Upper lobe of right lung (tissue), 1 donor: ENCODE results near the gene ZNF407. TPM values are rescaled to one million over a fixed set of nuclear protein-coding genes. Genes with fewer than 3 reads are reported as not detected.

Source experiments
- ATAC-seq: fragments of 200-7000 bp; cut with Tn5 transposase; one replicate; pipeline ENCODE4 v1.9.1; 2020; ENCODE audit warnings: mild to moderate bottlenecking, moderate library complexity
- DNase-seq: peaks from one replicate; pipeline ENCODE4 v3.0.0-alpha.2; 2020
- H3K27ac ChIP-seq: fragments of 200-600 bp; one replicate; pipeline ENCODE4 v1.8.0; 2022
- H3K27me3 ChIP-seq: fragments of 200-600 bp; one replicate; pipeline ENCODE4 v1.8.0; 2022; ENCODE audit warnings: mild to moderate bottlenecking
- H3K36me3 ChIP-seq: fragments of 200-600 bp; one replicate; pipeline ENCODE4 v1.8.0; 2022
- H3K4me1 ChIP-seq: fragments of 200-600 bp; one replicate; pipeline ENCODE4 v1.8.0; 2022
- H3K4me3 ChIP-seq: fragments of 200-600 bp; one replicate; pipeline ENCODE4 v1.8.0; 2022; ENCODE audit warnings: mild to moderate bottlenecking
- H3K9me3 ChIP-seq: fragments of 200-600 bp; one replicate; pipeline ENCODE4 v1.8.0; 2022
- intact Hi-C: fragments of 100-400 bp; cut with DNase I; formaldehyde crosslinking; loops from one replicate; pipeline ENCODE4 v1.11.0; 2022
- total RNA-seq: library from RNA; stranded (reverse); fragmentation: NEBNext Ultra II Directional; extraction: Animal tissue kit (Norgen Biotek cat#: 25700); gene quantifications from one replicate; pipeline ENCODE4 v1.2.1, GENCODE V29; 2021
- TF ChIP-seq, protein P1 (sequence below): fragments of 200-600 bp; IDR thresholded peaks from one replicate; pipeline ENCODE4 v1.8.0; 2022; ENCODE audit warnings: antibody characterized with exemption
- donor health status: DM: no; HTN: yes; CAD: no; lungs with severe emphysema.

The ZNF407 gene
- total RNA-seq, 1 donor from 2014 or later: 18.4 TPM

DNA sequence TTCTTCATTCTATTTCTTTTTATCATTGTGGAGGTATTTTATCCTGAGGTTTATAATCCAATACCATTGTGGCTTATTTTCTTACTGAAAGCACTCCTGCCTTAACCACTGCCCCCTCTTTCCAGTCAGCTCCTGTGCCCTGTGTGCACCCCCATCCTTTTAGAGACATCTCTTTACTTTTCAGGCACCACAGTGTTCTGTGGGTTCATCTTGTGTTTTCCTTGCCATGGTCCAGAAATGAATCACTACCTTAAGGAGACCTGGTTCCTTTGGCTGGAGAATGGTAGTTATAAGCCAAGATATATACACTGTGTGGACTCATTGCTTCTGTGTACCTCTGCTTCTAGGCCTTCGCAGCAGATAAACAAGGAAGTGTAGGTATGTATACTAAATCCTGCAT lies 332.9 kb downstream of the ZNF407 start:
- Histone ChIP-seq H3K36me3 (no peaks in the 10 kb centered on the region), H3K4me3 (no peak overlapping the region), H3K27ac (no peak overlapping the region), H3K27me3 (no peaks in the 10 kb centered on the region), H3K9me3 (no peaks in the 10 kb centered on the region), H3K4me1 (no peaks in the 10 kb centered on the region)
- TF ChIP-seq, protein P1, sequence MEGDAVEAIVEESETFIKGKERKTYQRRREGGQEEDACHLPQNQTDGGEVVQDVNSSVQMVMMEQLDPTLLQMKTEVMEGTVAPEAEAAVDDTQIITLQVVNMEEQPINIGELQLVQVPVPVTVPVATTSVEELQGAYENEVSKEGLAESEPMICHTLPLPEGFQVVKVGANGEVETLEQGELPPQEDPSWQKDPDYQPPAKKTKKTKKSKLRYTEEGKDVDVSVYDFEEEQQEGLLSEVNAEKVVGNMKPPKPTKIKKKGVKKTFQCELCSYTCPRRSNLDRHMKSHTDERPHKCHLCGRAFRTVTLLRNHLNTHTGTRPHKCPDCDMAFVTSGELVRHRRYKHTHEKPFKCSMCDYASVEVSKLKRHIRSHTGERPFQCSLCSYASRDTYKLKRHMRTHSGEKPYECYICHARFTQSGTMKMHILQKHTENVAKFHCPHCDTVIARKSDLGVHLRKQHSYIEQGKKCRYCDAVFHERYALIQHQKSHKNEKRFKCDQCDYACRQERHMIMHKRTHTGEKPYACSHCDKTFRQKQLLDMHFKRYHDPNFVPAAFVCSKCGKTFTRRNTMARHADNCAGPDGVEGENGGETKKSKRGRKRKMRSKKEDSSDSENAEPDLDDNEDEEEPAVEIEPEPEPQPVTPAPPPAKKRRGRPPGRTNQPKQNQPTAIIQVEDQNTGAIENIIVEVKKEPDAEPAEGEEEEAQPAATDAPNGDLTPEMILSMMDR: no peak
- intact Hi-C loops: no loop called here
- DNase-seq: no peak
- no peak for ATAC-seq

DNA sequence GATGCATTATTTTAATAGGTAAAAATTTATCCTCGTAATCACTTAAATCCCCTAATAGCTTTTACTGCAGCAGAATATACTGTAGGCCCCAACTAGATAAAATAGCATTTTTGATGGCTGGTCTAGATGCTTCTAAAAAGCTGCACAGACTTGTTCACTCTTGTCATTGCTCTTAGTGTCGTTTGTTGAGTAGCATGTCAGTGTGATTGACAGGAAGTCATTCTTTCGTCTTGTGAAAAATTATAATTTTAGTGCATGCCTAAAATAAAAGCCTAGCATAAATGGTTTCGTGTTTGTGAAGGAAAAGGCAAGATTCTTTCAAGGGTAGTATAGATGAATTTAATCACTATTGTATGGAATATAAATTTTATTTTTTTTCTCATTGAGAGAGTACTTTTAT lies 336.3 kb downstream of the ZNF407 start:
- no peak for ATAC-seq

DNA sequence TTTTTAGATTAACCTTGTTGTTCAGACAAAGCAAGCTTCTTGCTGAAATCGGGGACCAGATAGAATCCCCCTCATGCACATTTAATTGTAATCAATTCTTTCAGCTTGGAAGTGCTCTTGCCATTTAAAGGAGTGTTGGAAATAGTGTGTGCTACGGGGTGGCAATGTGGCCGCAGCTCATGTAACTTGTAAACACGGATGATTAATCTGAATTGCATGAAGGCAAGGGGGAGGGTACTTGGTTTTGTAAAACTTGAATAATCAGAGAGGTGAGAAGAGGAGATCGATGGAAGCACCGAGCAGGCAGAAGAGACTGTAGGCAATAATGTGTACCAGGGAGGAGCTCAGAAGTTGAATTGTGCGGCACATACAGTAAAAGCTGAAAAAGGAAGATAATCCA lies 337.8 kb downstream of the ZNF407 start:
- Histone ChIP-seq H3K9me3 (no peaks in the 10 kb centered on the region), H3K27ac (no peak overlapping the region), H3K4me3 (no peak overlapping the region), H3K27me3 (no peaks in the 10 kb centered on the region), H3K36me3 (no peaks in the 10 kb centered on the region), H3K4me1 (no peaks in the 10 kb centered on the region)
- intact Hi-C loops: no loop called here
- DNase-seq (no peak), ATAC-seq (no peak)
- TF ChIP-seq, protein P1: no peak

More for the DNA sequence above, 336.3 kb downstream of the ZNF407 start:
- Histone ChIP-seq H3K27ac (no peak overlapping the region), H3K4me1 (no peaks in the 10 kb centered on the region), H3K27me3 (no peaks in the 10 kb centered on the region), H3K4me3 (no peak overlapping the region), H3K9me3 (no peaks in the 10 kb centered on the region), H3K36me3 (no peaks in the 10 kb centered on the region)
- TF ChIP-seq, protein P1: no peak
- intact Hi-C loops: no loop called here
- DNase-seq: no peak

DNA sequence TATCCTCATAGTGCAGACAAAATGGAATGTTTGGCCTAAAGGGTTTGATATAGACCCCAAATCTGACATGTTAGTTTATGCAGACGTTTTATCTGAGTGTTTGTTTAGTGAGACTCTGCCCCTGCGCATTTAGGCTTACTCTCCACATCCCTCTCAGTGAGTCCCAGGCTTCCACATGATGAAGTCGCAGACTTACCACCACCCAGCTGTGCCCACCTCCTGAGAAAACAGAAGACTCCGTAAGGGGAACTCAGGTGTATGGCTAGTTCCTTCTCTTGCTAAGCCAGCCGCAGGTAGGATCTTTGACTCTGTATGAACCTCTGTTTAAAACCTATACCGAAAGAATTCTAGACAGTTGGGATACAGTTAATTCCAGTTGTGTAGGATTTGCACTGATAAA lies 338.7 kb downstream of the ZNF407 start:
- no peaks in the 10 kb centered on the region for H3K9me3 ChIP-seq
- TF ChIP-seq, protein P1: no peak
- intact Hi-C loops: no loop called here

DNA sequence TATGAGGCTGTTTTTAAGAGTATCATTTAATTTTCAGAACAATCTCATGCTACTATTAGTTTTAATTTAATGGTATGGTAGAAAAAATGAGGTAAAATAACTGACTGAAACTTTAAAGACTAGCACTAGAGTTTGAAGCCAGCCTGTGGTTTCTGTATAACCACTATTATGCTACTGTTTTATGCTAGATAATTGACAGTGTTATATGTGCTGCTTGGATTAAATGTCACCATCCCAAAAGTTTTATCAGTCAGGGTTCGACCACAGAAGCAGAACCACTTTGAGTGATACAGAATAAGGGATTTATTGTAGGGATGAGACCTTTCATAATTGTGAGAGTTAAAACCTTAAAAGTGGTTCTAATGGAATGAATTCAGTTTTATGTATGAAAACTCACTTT lies 339.6 kb downstream of the ZNF407 start:
- TF ChIP-seq, protein P1: no peak
- no peaks in the 10 kb centered on the region for H3K36me3 ChIP-seq
- no peaks in the 10 kb centered on the region for H3K4me1 ChIP-seq

More for the DNA sequence above, 338.7 kb downstream of the ZNF407 start:
- Histone ChIP-seq H3K27me3 (no peaks in the 10 kb centered on the region), H3K27ac (no peak overlapping the region), H3K36me3 (no peaks in the 10 kb centered on the region), H3K4me1 (no peaks in the 10 kb centered on the region), H3K4me3 (no peak overlapping the region)
- ATAC-seq: no peak
- no peak for DNase-seq

DNA sequence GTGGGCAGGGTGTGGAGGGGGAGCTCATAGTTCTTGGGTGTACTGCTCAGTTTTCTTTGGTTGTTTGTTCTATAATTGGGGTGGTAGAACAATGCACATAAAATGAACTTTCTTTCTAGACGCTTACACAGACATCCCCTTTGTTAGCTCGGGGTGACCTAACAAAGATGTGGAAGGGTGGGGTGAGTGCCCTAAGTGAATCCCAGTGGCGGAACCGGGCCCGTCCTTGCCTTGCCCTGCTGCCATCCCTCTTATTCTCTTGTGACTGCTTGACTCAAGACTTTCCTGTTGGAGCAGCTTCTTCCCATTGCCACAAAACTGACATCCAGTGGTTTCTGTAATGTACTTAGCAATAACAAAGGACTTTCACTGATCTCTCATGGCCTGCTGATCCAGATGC lies 343.2 kb downstream of the ZNF407 start:
- DNase-seq (no peak), ATAC-seq (no peak)
- intact Hi-C loops: no loop called here
- TF ChIP-seq, protein P1: no peak
- no peaks in the 10 kb centered on the region for H3K9me3 ChIP-seq
- H3K36me3 ChIP-seq: no peaks in the 10 kb centered on the region
- H3K27ac ChIP-seq: no peak overlapping the region
- H3K4me3 ChIP-seq: no peak overlapping the region
- H3K4me1 ChIP-seq: peaks cover 9% of the 10 kb centered on the region
- no peaks in the 10 kb centered on the region for H3K27me3 ChIP-seq

More for the DNA sequence above, 339.6 kb downstream of the ZNF407 start:
- Histone ChIP-seq H3K27ac (no peak overlapping the region), H3K9me3 (no peaks in the 10 kb centered on the region), H3K4me3 (no peak overlapping the region), H3K27me3 (no peaks in the 10 kb centered on the region)
- DNase-seq (no peak), ATAC-seq (no peak)
- intact Hi-C loops: no loop called here
